Adrenal gland (tissue), 5 donors: Measurements from ENCODE around the gene NRXN3.

Source experiments
- POLR2A ChIP-seq, 2 donors: fragments of 450-650 bp; IDR thresholded peaks; one replicate each; pipeline ENCODE4 v1.6.1; 2017; ENCODE audit warnings: antibody characterized with exemption in 2 of 2, mild to moderate bottlenecking in 2 of 2, moderate library complexity in 1 of 2
- TF ChIP-seq, protein P1 (sequence below), 6 experiments: fragments of 450-650 bp in 4 of 6; fragments of 200-600 bp in 2 of 6; sonication (generic) in 1 of 6; IDR thresholded peaks; 1 replicate in 5 of 6; 2 replicates in 1 of 6; pipeline versions ENCODE4 v1.5.1 to v1.8.0; 2016 to 2021; ENCODE audit warnings: antibody characterized with exemption in 6 of 6, mild to moderate bottlenecking in 2 of 6, moderate library complexity in 1 of 6
- donor health status: DM: no; HTN: no; CAD: no.

DNA sequence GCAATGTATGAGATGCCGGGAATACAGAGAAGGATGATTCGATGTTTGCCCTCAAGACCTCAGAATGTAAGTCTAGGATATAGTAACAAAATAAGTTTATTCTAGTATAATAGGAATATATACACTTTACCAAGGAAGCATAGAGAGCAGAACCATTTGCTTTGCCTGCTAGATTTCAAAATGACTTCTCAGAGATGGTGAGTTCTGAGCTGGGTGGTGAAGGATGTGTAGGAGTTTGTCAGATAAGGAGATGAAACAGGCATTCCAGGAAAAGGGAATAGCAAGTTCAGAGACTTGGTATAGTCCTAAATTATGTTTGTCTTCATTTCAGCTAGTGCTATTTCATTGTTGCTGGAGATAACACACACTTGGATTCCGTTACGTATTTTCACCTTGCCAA, 1385.3 kb downstream of the NRXN3 start:
- no peak for TF ChIP-seq POLR2A (IDR thresholded peaks at IDR 0.05)
- TF ChIP-seq, protein P1, sequence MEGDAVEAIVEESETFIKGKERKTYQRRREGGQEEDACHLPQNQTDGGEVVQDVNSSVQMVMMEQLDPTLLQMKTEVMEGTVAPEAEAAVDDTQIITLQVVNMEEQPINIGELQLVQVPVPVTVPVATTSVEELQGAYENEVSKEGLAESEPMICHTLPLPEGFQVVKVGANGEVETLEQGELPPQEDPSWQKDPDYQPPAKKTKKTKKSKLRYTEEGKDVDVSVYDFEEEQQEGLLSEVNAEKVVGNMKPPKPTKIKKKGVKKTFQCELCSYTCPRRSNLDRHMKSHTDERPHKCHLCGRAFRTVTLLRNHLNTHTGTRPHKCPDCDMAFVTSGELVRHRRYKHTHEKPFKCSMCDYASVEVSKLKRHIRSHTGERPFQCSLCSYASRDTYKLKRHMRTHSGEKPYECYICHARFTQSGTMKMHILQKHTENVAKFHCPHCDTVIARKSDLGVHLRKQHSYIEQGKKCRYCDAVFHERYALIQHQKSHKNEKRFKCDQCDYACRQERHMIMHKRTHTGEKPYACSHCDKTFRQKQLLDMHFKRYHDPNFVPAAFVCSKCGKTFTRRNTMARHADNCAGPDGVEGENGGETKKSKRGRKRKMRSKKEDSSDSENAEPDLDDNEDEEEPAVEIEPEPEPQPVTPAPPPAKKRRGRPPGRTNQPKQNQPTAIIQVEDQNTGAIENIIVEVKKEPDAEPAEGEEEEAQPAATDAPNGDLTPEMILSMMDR (IDR thresholded peaks at IDR 0.05), result no peak
